Mucosa of rectum (tissue), 2 donors: Measurements from ENCODE around the gene KLHL1.

Experiments used
- H3K27ac ChIP-seq, 2 donors: one replicate each; pipeline ENCODE4 v1.7.0; 2013; ENCODE audit warnings: inconsistent platforms in 2 of 2, low read depth in 2 of 2, low read length in 2 of 2
- H3K27me3 ChIP-seq, 2 donors: one replicate each; pipeline ENCODE4 v1.7.0; 2013; ENCODE audit warnings: low read length in 2 of 2; ENCODE audit not compliant: control insufficient read depth in 2 of 2, insufficient read depth in 2 of 2
- H3K36me3 ChIP-seq, 2 donors: one replicate each; pipeline ENCODE4 v1.7.0; 2013; ENCODE audit warnings: low read length in 2 of 2; ENCODE audit not compliant: control insufficient read depth in 2 of 2, insufficient read depth in 2 of 2
- H3K4me1 ChIP-seq, 2 donors: one replicate each; pipeline ENCODE4 v1.7.0; 2013; ENCODE audit warnings: low read length in 2 of 2, mild to moderate bottlenecking in 1 of 2; ENCODE audit not compliant: control insufficient read depth in 2 of 2, insufficient read depth in 2 of 2
- H3K4me3 ChIP-seq, 2 donors: one replicate each; pipeline ENCODE4 v1.7.0; 2013; ENCODE audit warnings: low read length in 2 of 2
- H3K9ac ChIP-seq, 2 donors: one replicate each; pipeline ENCODE4 v1.7.0; 2013; ENCODE audit warnings: low read length in 2 of 2, low read depth in 1 of 2, mild to moderate bottlenecking in 1 of 2
- H3K9me3 ChIP-seq, 2 donors: one replicate each; pipeline ENCODE4 v1.7.0; 2013; ENCODE audit warnings: low read length in 2 of 2; ENCODE audit not compliant: control insufficient read depth in 2 of 2
- donor health status: healthy.
- donor health status: Normal muscosa, but diverticular disease.

Gene KLHL1

GRCh38 chr13:69955271-69955670, 153.0 kb downstream of the KLHL1 start:
- H3K9me3 ChIP-seq = no peaks in the 10 kb centered on the region
- no peaks in the 10 kb centered on the region for H3K36me3 ChIP-seq
- no peaks in the 10 kb centered on the region for H3K27me3 ChIP-seq
- no peak overlapping the region for H3K4me3 ChIP-seq
- H3K27ac ChIP-seq = no peak overlapping the region
- H3K9ac ChIP-seq = no peak overlapping the region
- H3K4me1 ChIP-seq = no peaks in the 10 kb centered on the region

GRCh38 chr13:69951412-69951811, 156.8 kb downstream of the KLHL1 start:
- no peaks in the 10 kb centered on the region for H3K4me1 ChIP-seq
- H3K9ac ChIP-seq = no peak overlapping the region
- no peaks in the 10 kb centered on the region for H3K27me3 ChIP-seq
- H3K36me3 ChIP-seq = no peaks in the 10 kb centered on the region
- H3K4me3 ChIP-seq = no peak overlapping the region
- H3K9me3 ChIP-seq = no peaks in the 10 kb centered on the region
- H3K27ac ChIP-seq = no peak overlapping the region

- Histone ChIP-seq H3K36me3 (no peaks in the 10 kb centered on the region), H3K4me1 (no peaks in the 10 kb centered on the region), H3K27me3 (no peaks in the 10 kb centered on the region), H3K9me3 (no peaks in the 10 kb centered on the region), H3K27ac (no peak overlapping the region), H3K4me3 (no peak overlapping the region), H3K9ac (no peak overlapping the region)
Observed at GRCh38 chr13:69950160-69950559, 158.1 kb downstream of the KLHL1 start.

GRCh38 chr13:69948016-69948415, 160.2 kb downstream of the KLHL1 start:
- no peaks in the 10 kb centered on the region for H3K4me1 ChIP-seq
- H3K36me3 ChIP-seq = no peaks in the 10 kb centered on the region
- H3K9me3 ChIP-seq = no peaks in the 10 kb centered on the region
- H3K4me3 ChIP-seq = no peak overlapping the region
- H3K9ac ChIP-seq = no peak overlapping the region
- no peaks in the 10 kb centered on the region for H3K27me3 ChIP-seq
- H3K27ac ChIP-seq = no peak overlapping the region

GRCh38 chr13:69947582-69947981, 160.7 kb downstream of the KLHL1 start:
- Histone ChIP-seq H3K9ac (no peak overlapping the region), H3K4me3 (no peak overlapping the region), H3K27ac (no peak overlapping the region)

GRCh38 chr13:69946511-69946910, 161.7 kb downstream of the KLHL1 start:
- Histone ChIP-seq H3K27me3 (no peaks in the 10 kb centered on the region), H3K27ac (no peak overlapping the region), H3K9me3 (no peaks in the 10 kb centered on the region), H3K4me3 (no peak overlapping the region), H3K36me3 (no peaks in the 10 kb centered on the region), H3K9ac (no peak overlapping the region), H3K4me1 (no peaks in the 10 kb centered on the region)

More at GRCh38 chr13:69947582-69947981, 160.7 kb downstream of the KLHL1 start:
- H3K27me3 ChIP-seq = no peaks in the 10 kb centered on the region
- H3K4me1 ChIP-seq = no peaks in the 10 kb centered on the region
- no peaks in the 10 kb centered on the region for H3K9me3 ChIP-seq
- no peaks in the 10 kb centered on the region for H3K36me3 ChIP-seq

- Histone ChIP-seq H3K4me1 (no peaks in the 10 kb centered on the region), H3K9ac (no peak overlapping the region), H3K9me3 (no peaks in the 10 kb centered on the region), H3K4me3 (no peak overlapping the region), H3K36me3 (no peaks in the 10 kb centered on the region), H3K27me3 (no peaks in the 10 kb centered on the region), H3K27ac (no peak overlapping the region)
Observed at GRCh38 chr13:69935043-69935442, 173.2 kb downstream of the KLHL1 start.

- Histone ChIP-seq H3K27ac (no peak overlapping the region), H3K9ac (no peak overlapping the region), H3K27me3 (no peaks in the 10 kb centered on the region), H3K36me3 (no peaks in the 10 kb centered on the region), H3K4me3 (no peak overlapping the region), H3K9me3 (no peaks in the 10 kb centered on the region), H3K4me1 (no peaks in the 10 kb centered on the region)
Observed at GRCh38 chr13:69928262-69928661, 180.0 kb downstream of the KLHL1 start.

GRCh38 chr13:69921156-69921555, 187.1 kb downstream of the KLHL1 start:
- no peaks in the 10 kb centered on the region for H3K36me3 ChIP-seq
- no peak overlapping the region for H3K27ac ChIP-seq
- no peaks in the 10 kb centered on the region for H3K9me3 ChIP-seq
- H3K9ac ChIP-seq = no peak overlapping the region
- no peaks in the 10 kb centered on the region for H3K27me3 ChIP-seq
- H3K4me3 ChIP-seq = no peak overlapping the region
- H3K4me1 ChIP-seq = no peaks in the 10 kb centered on the region

GRCh38 chr13:69912630-69913029, 195.6 kb downstream of the KLHL1 start:
- Histone ChIP-seq H3K4me1 (no peaks in the 10 kb centered on the region), H3K4me3 (no peak overlapping the region), H3K36me3 (no peaks in the 10 kb centered on the region), H3K9me3 (no peaks in the 10 kb centered on the region), H3K27ac (no peak overlapping the region), H3K27me3 (no peaks in the 10 kb centered on the region), H3K9ac (no peak overlapping the region)

GRCh38 chr13:69910800-69911199, 197.5 kb downstream of the KLHL1 start:
- Histone ChIP-seq H3K9me3 (no peaks in the 10 kb centered on the region), H3K9ac (no peak overlapping the region), H3K27me3 (no peaks in the 10 kb centered on the region), H3K27ac (no peak overlapping the region), H3K36me3 (no peaks in the 10 kb centered on the region), H3K4me3 (no peak overlapping the region), H3K4me1 (no peaks in the 10 kb centered on the region)
